ENCODE results near the gene OFD1. TPM values are rescaled to one million over a fixed set of nuclear protein-coding genes. Genes with fewer than 3 reads are reported as not detected.

Gene OFD1
- total and polyA plus RNA-seq, 2 donors (not counting 3 experiments of a cell fraction or from before 2014, with no cell fraction given), result 4.7 to 12.0 TPM

DNA sequence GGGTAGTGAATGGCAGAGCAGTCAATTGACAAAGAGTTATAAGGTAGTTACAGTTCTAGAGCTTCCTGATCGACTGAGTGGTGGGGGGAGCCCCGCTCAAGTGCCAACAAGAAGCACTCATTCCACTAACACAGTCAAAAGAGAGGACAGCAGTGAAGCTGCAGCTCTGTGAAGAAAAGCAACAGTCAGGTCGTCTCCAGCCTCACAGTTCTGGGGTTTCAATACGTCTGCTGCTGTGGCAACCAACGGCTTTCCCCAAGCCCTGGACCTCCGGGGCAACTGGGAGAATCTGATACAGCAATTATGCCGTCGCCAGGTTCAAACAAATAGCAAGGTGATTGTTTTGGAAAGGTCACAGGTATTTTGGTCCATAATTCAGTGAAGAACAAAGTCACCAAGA lies 51.5 kb downstream of the OFD1 start:
- no TSS peak for BruUV-seq (replicated peaks)

More for the DNA sequence above, 51.5 kb downstream of the OFD1 start:
- DNase-seq (ENCODE audit: low read depth, low spot score) (no peak), FAIRE-seq (no peak)
- Histone ChIP-seq H3K9ac (replicated peaks; ENCODE audit: extremely low read depth, insufficient read depth, low read length) (no peak overlapping the region), H3K79me2 (ENCODE audit: control insufficient read depth, insufficient read depth, low read length) (no peaks in the 10 kb centered on the region), H3K27ac (ENCODE audit: insufficient read depth, low read depth, low read length) (no peak overlapping the region), H2AFZ (ENCODE audit: low read depth, low read length) (no peak overlapping the region), H3K4me3 (replicated peaks in 1 of 3; ENCODE audit: insufficient read depth in 1 of 3, low read depth in 1 of 3, low read length in 3 of 3) (no peak overlapping the region), H3K4me1 (ENCODE audit: control insufficient read depth, extremely low read depth, insufficient read depth, low read length) (no peaks in the 10 kb centered on the region), H3K27me3 (ENCODE audit: control insufficient read depth in 2 of 2, insufficient read depth in 2 of 2, low read length in 2 of 2) (no peaks in the 10 kb centered on the region), H3K36me3 (ENCODE audit: control insufficient read depth in 2 of 2, extremely low read depth in 1 of 2, insufficient read depth in 2 of 2, low read length in 2 of 2) (no peaks in the 10 kb centered on the region), H3K4me2 (ENCODE audit: insufficient read depth, low read length) (no peak overlapping the region), H3K9me1 (replicated peaks; ENCODE audit: control insufficient read depth, extremely low read depth, insufficient read depth, low read length) (no peaks in the 10 kb centered on the region), H4K20me1 (replicated peaks; ENCODE audit: control insufficient read depth, extremely low read depth, insufficient read depth, low read length) (no peaks in the 10 kb centered on the region), H3K9me3 (replicated peaks; ENCODE audit: control insufficient read depth, insufficient read depth, low read length) (no peaks in the 10 kb centered on the region)
- ChIA-PET POLR2A (no interaction called here), CTCF (no interaction called here)
- dilution Hi-C loops (cut with MboI; ENCODE audit: extremely low pct_ligation_motif_present, low sequenced_read_pairs), result no loop called here
- intact Hi-C loops (cut with micrococcal nuclease), result no loop called here
- TF ChIP-seq, protein P1, sequence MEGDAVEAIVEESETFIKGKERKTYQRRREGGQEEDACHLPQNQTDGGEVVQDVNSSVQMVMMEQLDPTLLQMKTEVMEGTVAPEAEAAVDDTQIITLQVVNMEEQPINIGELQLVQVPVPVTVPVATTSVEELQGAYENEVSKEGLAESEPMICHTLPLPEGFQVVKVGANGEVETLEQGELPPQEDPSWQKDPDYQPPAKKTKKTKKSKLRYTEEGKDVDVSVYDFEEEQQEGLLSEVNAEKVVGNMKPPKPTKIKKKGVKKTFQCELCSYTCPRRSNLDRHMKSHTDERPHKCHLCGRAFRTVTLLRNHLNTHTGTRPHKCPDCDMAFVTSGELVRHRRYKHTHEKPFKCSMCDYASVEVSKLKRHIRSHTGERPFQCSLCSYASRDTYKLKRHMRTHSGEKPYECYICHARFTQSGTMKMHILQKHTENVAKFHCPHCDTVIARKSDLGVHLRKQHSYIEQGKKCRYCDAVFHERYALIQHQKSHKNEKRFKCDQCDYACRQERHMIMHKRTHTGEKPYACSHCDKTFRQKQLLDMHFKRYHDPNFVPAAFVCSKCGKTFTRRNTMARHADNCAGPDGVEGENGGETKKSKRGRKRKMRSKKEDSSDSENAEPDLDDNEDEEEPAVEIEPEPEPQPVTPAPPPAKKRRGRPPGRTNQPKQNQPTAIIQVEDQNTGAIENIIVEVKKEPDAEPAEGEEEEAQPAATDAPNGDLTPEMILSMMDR (IDR thresholded peaks at IDR 0.05; ENCODE audit: extremely low read depth in 1 of 2, insufficient read depth in 1 of 2, low read depth in 1 of 2, low read length in 2 of 2), result no peak
- TF ChIP-seq, protein P2, sequence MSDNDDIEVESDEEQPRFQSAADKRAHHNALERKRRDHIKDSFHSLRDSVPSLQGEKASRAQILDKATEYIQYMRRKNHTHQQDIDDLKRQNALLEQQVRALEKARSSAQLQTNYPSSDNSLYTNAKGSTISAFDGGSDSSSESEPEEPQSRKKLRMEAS (IDR thresholded peaks at IDR 0.05; ENCODE audit: insufficient read depth, insufficient read length), result no peak
- TF ChIP-seq POLR2AphosphoS5 (IDR thresholded peaks at IDR 0.05; ENCODE audit: insufficient read depth, low read depth, low read length) (no peak), GATA2 (IDR thresholded peaks at IDR 0.05; ENCODE audit: insufficient read depth, insufficient read length, low read depth, low read length) (no peak), MYC (IDR thresholded peaks at IDR 0.05; ENCODE audit: low read depth, low read length) (no peak), JUN (IDR thresholded peaks at IDR 0.05; ENCODE audit: borderline replicate concordance, insufficient read depth, insufficient read length, low read depth) (no peak), POLR2A (IDR thresholded peaks at IDR 0.05; ENCODE audit: low read depth, low read length) (no peak), FOS (IDR thresholded peaks at IDR 0.05; ENCODE audit: borderline replicate concordance, insufficient read depth, low read length) (no peak), EZH2 (IDR thresholded peaks at IDR 0.05; ENCODE audit: borderline replicate concordance, low read depth, low read length, severe bottlenecking) (no peak)
